ENCODE results near the gene CHPF.
A peak's percentile ranks its signal among the peaks of the same experiment; 100 is the strongest.

The CHPF gene

GRCh38 chr2:219513787-219514186 lies 29.8 kb downstream of the CHPF start:
- no peaks in the 10 kb centered on the region; the same call in 1 of the 2 replicates for H3K36me3 ChIP-seq (ENCODE audit: control insufficient read depth, insufficient read depth, low read length)
- DNase-seq (ENCODE audit: low read depth, low spot score) = no peak
- no peaks in the 10 kb centered on the region for H3K9me3 ChIP-seq (ENCODE audit: control insufficient read depth, insufficient read depth, low read length)
- peaks cover 12% of the 10 kb centered on the region for H3K27me3 ChIP-seq (ENCODE audit: control insufficient read depth, insufficient read depth, low read length)
- no peak overlapping the region for H3K4me3 ChIP-seq (ENCODE audit: low read length)
- H3K4me1 ChIP-seq (ENCODE audit: control insufficient read depth, insufficient read depth, low read length) = peaks cover 21% of the 10 kb centered on the region
- no peak overlapping the region for H3K27ac ChIP-seq (ENCODE audit: low read length)
- WGBS (ENCODE audit: insufficient coverage, insufficient read length) = no CpG with 5 or more reads among the region's 4 CpGs

GRCh38 chr2:219512524-219513216 lies 30.9 kb downstream of the CHPF start:
- H3K36me3 ChIP-seq (ENCODE audit: control insufficient read depth, insufficient read depth, low read length) = no peaks in the 10 kb centered on the region; the same call in 1 of the 2 replicates
- WGBS (ENCODE audit: insufficient coverage, insufficient read length) = no CpG with 5 or more reads among the region's 16 CpGs
- no peak overlapping the region for H3K4me3 ChIP-seq (ENCODE audit: low read length)
- peaks cover 25% of the 10 kb centered on the region for H3K4me1 ChIP-seq (ENCODE audit: control insufficient read depth, insufficient read depth, low read length)
- no peak for DNase-seq (ENCODE audit: low read depth, low spot score)
- no peaks in the 10 kb centered on the region for H3K9me3 ChIP-seq (ENCODE audit: control insufficient read depth, insufficient read depth, low read length)
- peaks cover 12% of the 10 kb centered on the region for H3K27me3 ChIP-seq (ENCODE audit: control insufficient read depth, insufficient read depth, low read length)
- H3K27ac ChIP-seq (ENCODE audit: low read length) = no peak overlapping the region

GRCh38 chr2:219511547-219512325 lies 31.9 kb downstream of the CHPF start:
- Histone ChIP-seq H3K4me1 (ENCODE audit: control insufficient read depth, insufficient read depth, low read length) (peaks cover 32% of the 10 kb centered on the region), H3K9me3 (ENCODE audit: control insufficient read depth, insufficient read depth, low read length) (no peaks in the 10 kb centered on the region), H3K27ac (ENCODE audit: low read length) (no peak overlapping the region), H3K36me3 (ENCODE audit: control insufficient read depth, insufficient read depth, low read length) (no peaks in the 10 kb centered on the region; the same call in 1 of the 2 replicates), H3K4me3 (ENCODE audit: low read length) (no peak overlapping the region), H3K27me3 (ENCODE audit: control insufficient read depth, insufficient read depth, low read length) (peaks cover 12% of the 10 kb centered on the region)
- no peak for DNase-seq (ENCODE audit: low read depth, low spot score)
- no CpG with 5 or more reads among the region's 15 CpGs for WGBS (ENCODE audit: insufficient coverage, insufficient read length)

GRCh38 chr2:219510512-219511135 lies 33.0 kb downstream of the CHPF start:
- no peak overlapping the region for H3K27ac ChIP-seq (ENCODE audit: low read length)
- no peak for DNase-seq (ENCODE audit: low read depth, low spot score)

GRCh38 chr2:219509780-219510511 lies 33.7 kb downstream of the CHPF start:
- Histone ChIP-seq H3K9me3 (ENCODE audit: control insufficient read depth, insufficient read depth, low read length) (no peaks in the 10 kb centered on the region), H3K4me3 (ENCODE audit: low read length) (peak overlapping the region; percentile 12; the same call in 1 of the 2 replicates), H3K27ac (ENCODE audit: low read length) (no peak overlapping the region), H3K4me1 (ENCODE audit: control insufficient read depth, insufficient read depth, low read length) (peaks cover 36% of the 10 kb centered on the region), H3K36me3 (ENCODE audit: control insufficient read depth, insufficient read depth, low read length) (no peaks in the 10 kb centered on the region; the same call in 1 of the 2 replicates), H3K27me3 (ENCODE audit: control insufficient read depth, insufficient read depth, low read length) (peaks cover 9% of the 10 kb centered on the region; the same call in 1 of the 2 replicates)
- DNase-seq (ENCODE audit: low read depth, low spot score) = no peak
- WGBS (ENCODE audit: insufficient coverage, insufficient read length) = no CpG with 5 or more reads among the region's 26 CpGs

More at GRCh38 chr2:219510512-219511135, 33.0 kb downstream of the CHPF start:
- no peaks in the 10 kb centered on the region; the same call in 1 of the 2 replicates for H3K36me3 ChIP-seq (ENCODE audit: control insufficient read depth, insufficient read depth, low read length)
- WGBS (ENCODE audit: insufficient coverage, insufficient read length) = no CpG with 5 or more reads among the region's 22 CpGs
- peaks cover 12% of the 10 kb centered on the region for H3K27me3 ChIP-seq (ENCODE audit: control insufficient read depth, insufficient read depth, low read length)
- peaks cover 36% of the 10 kb centered on the region for H3K4me1 ChIP-seq (ENCODE audit: control insufficient read depth, insufficient read depth, low read length)
- H3K4me3 ChIP-seq (ENCODE audit: low read length) = no peak overlapping the region
- H3K9me3 ChIP-seq (ENCODE audit: control insufficient read depth, insufficient read depth, low read length) = no peaks in the 10 kb centered on the region

- peaks cover 9% of the 10 kb centered on the region; the same call in 1 of the 2 replicates for H3K27me3 ChIP-seq (ENCODE audit: control insufficient read depth, insufficient read depth, low read length)
- no CpG with 5 or more reads among the region's 14 CpGs for WGBS (ENCODE audit: insufficient coverage, insufficient read length)
- H3K4me3 ChIP-seq (ENCODE audit: low read length) = no peak overlapping the region
- peaks cover 2% of the 10 kb centered on the region; the same call in 1 of the 2 replicates for H3K36me3 ChIP-seq (ENCODE audit: control insufficient read depth, insufficient read depth, low read length)
- peaks cover 37% of the 10 kb centered on the region for H3K4me1 ChIP-seq (ENCODE audit: control insufficient read depth, insufficient read depth, low read length)
- no peaks in the 10 kb centered on the region for H3K9me3 ChIP-seq (ENCODE audit: control insufficient read depth, insufficient read depth, low read length)
- DNase-seq (ENCODE audit: low read depth, low spot score) = no peak
- H3K27ac ChIP-seq (ENCODE audit: low read length) = no peak overlapping the region
These were observed 34.4 kb downstream of the CHPF start for GRCh38 chr2:219508971-219509779.

GRCh38 chr2:219508444-219508734 lies 35.2 kb downstream of the CHPF start:
- no peak overlapping the region for H3K4me3 ChIP-seq (ENCODE audit: low read length)
- WGBS (ENCODE audit: insufficient coverage, insufficient read length) = no CpG with 5 or more reads among the region's 4 CpGs
- H3K36me3 ChIP-seq (ENCODE audit: control insufficient read depth, insufficient read depth, low read length) = peaks cover 9% of the 10 kb centered on the region
- H3K27ac ChIP-seq (ENCODE audit: low read length) = no peak overlapping the region
- no peaks in the 10 kb centered on the region for H3K9me3 ChIP-seq (ENCODE audit: control insufficient read depth, insufficient read depth, low read length)
- no peak for DNase-seq (ENCODE audit: low read depth, low spot score)
- peaks cover 35% of the 10 kb centered on the region for H3K4me1 ChIP-seq (ENCODE audit: control insufficient read depth, insufficient read depth, low read length)
- peaks cover 3% of the 10 kb centered on the region; the same call in 1 of the 2 replicates for H3K27me3 ChIP-seq (ENCODE audit: control insufficient read depth, insufficient read depth, low read length)

- Histone ChIP-seq H3K4me1 (ENCODE audit: control insufficient read depth, insufficient read depth, low read length) (peaks cover 31% of the 10 kb centered on the region), H3K36me3 (ENCODE audit: control insufficient read depth, insufficient read depth, low read length) (peaks cover 10% of the 10 kb centered on the region), H3K4me3 (ENCODE audit: low read length) (no peak overlapping the region), H3K27me3 (ENCODE audit: control insufficient read depth, insufficient read depth, low read length) (peaks cover 2% of the 10 kb centered on the region; the same call in 1 of the 2 replicates), H3K27ac (ENCODE audit: low read length) (no peak overlapping the region), H3K9me3 (ENCODE audit: control insufficient read depth, insufficient read depth, low read length) (no peaks in the 10 kb centered on the region)
- DNase-seq (ENCODE audit: low read depth, low spot score) = no peak
- no CpG with 5 or more reads among the region's 8 CpGs for WGBS (ENCODE audit: insufficient coverage, insufficient read length)
These were observed 35.8 kb downstream of the CHPF start for GRCh38 chr2:219507581-219508443.
